D341Med (cell line): ENCODE results near the gene DHCR24.

Experiments
- DNase-seq: peaks from one replicate; pipeline ENCODE4 v3.0.0; 2012; ENCODE audit warnings: low spot score

Gene DHCR24

GRCh38 chr1:54816130-54816529 is 70.9 kb downstream of the DHCR24 start:
- DNase-seq = no peak

GRCh38 chr1:54815086-54815876 is 71.7 kb downstream of the DHCR24 start:
- no peak for DNase-seq

GRCh38 chr1:54814571-54814970 is 72.4 kb downstream of the DHCR24 start:
- no peak for DNase-seq

- DNase-seq = peak; percentile 8
Observed at GRCh38 chr1:54814126-54814498, 72.9 kb downstream of the DHCR24 start.

GRCh38 chr1:54813485-54814125 is 73.4 kb downstream of the DHCR24 start:
- DNase-seq = peak; percentile 14

- peak; percentile 6 for DNase-seq
Observed at GRCh38 chr1:54812801-54813484, 74.1 kb downstream of the DHCR24 start.

GRCh38 chr1:54811739-54812655 is 75.0 kb downstream of the DHCR24 start:
- peak; percentile 8 for DNase-seq

GRCh38 chr1:54811066-54811465 is 75.9 kb downstream of the DHCR24 start:
- no peak for DNase-seq

- DNase-seq = peak; percentile 88
Observed at GRCh38 chr1:54810153-54810942, 76.6 kb downstream of the DHCR24 start.

GRCh38 chr1:54809496-54810074 is 77.4 kb downstream of the DHCR24 start:
- no peak for DNase-seq

- no peak for DNase-seq
Observed at GRCh38 chr1:54808443-54809207, 78.4 kb downstream of the DHCR24 start.

- DNase-seq = no peak
Observed at GRCh38 chr1:54807756-54808155, 79.2 kb downstream of the DHCR24 start.

GRCh38 chr1:54806931-54807611 is 79.9 kb downstream of the DHCR24 start:
- no peak for DNase-seq

- no peak for DNase-seq
Observed at GRCh38 chr1:54805981-54806381, 81.0 kb downstream of the DHCR24 start.

- no peak for DNase-seq
Observed at GRCh38 chr1:54805466-54805865, 81.5 kb downstream of the DHCR24 start.

GRCh38 chr1:54804471-54805132 is 82.4 kb downstream of the DHCR24 start:
- DNase-seq = no peak

- no peak for DNase-seq
Observed at GRCh38 chr1:54803761-54804470, 83.1 kb downstream of the DHCR24 start.
